Natural killer cell (primary cell): Measurements from ENCODE around the gene ATP5ME. TPM values are rescaled to one million over a fixed set of nuclear protein-coding genes. Genes with fewer than 3 reads are reported as not detected.

Experiments used
- ATAC-seq, 3 donors: fragments of 150-1000 bp in 2 of 3; fragments of 200-7000 bp in 1 of 3; cut with Tn5 transposase; 1 replicate in 1 of 3; 2 replicates in 2 of 3; pipeline ENCODE4 v1.10.0; 2021; ENCODE audit warnings: mild to moderate bottlenecking in 2 of 3, moderate library complexity in 2 of 3
- DNase-seq, 2 donors: peaks; one replicate each; pipeline versions ENCODE4 v3.0.0 to v3.0.0-alpha.2; 2013 to 2021; ENCODE audit warnings: mixed read lengths in 1 of 2
- H3K27ac ChIP-seq: one replicate; pipeline ENCODE4 v1.5.1; 2013; ENCODE audit warnings: mild to moderate bottlenecking, low read length
- H3K27me3 ChIP-seq: one replicate; pipeline ENCODE4 v1.6.1; 2013; ENCODE audit warnings: low read length; ENCODE audit not compliant: control insufficient read depth, insufficient read depth
- H3K36me3 ChIP-seq: one replicate; pipeline ENCODE4 v1.6.1; 2013; ENCODE audit warnings: low read length; ENCODE audit not compliant: control insufficient read depth, insufficient read depth
- H3K4me1 ChIP-seq: one replicate; pipeline ENCODE4 v1.6.1; 2013; ENCODE audit warnings: low read length; ENCODE audit not compliant: control insufficient read depth, insufficient read depth
- H3K4me3 ChIP-seq: one replicate; pipeline ENCODE4 v1.5.1; 2013; ENCODE audit warnings: low read length
- H3K9me3 ChIP-seq: one replicate; pipeline ENCODE4 v1.6.1; 2013; ENCODE audit warnings: low read length; ENCODE audit not compliant: control insufficient read depth, insufficient read depth
- H3K27ac Mint-ChIP-seq, 2 donors: one replicate each; pipeline ENCODE4 v1.8.0; 2022; ENCODE audit warnings: mild to moderate bottlenecking in 2 of 2, mixed read lengths in 2 of 2, moderate library complexity in 1 of 2
- H3K27me3 Mint-ChIP-seq, 2 donors: one replicate each; pipeline ENCODE4 v1.8.0; 2022; ENCODE audit warnings: low read depth in 2 of 2, mixed read lengths in 2 of 2
- H3K36me3 Mint-ChIP-seq: one replicate; pipeline ENCODE4 v1.8.0; 2022; ENCODE audit warnings: mixed read lengths
- H3K4me1 Mint-ChIP-seq, 2 donors: one replicate each; pipeline ENCODE4 v1.8.0; 2022; ENCODE audit warnings: mixed read lengths in 2 of 2
- H3K4me3 Mint-ChIP-seq: one replicate; pipeline ENCODE4 v1.8.0; 2022; ENCODE audit warnings: mild to moderate bottlenecking, moderate library complexity, mixed read lengths
- H3K9me3 Mint-ChIP-seq, 2 donors: one replicate each; pipeline ENCODE4 v1.8.0; 2022; ENCODE audit warnings: mixed read lengths in 2 of 2
- CTCF ChIP-seq: fragments of 200-600 bp; IDR thresholded peaks from one replicate; pipeline ENCODE4 v1.8.0; 2022; ENCODE audit warnings: antibody characterized with exemption
- WGBS: methylation state at CpG from one replicate; pipeline ENCODE4 v1.1.7; 2013; ENCODE audit warnings: missing lambda C conversion rate; ENCODE audit not compliant: insufficient coverage; 5-methylcytosine and 5-hydroxymethylcytosine counted together
- intact Hi-C: fragments of 100-400 bp; cut with micrococcal nuclease; formaldehyde crosslinking; loops from one replicate; pipeline ENCODE4 v1.14.2; 2022
- total RNA-seq, 4 donors: library from RNA; stranded (reverse); fragments of 120-200 nt in 1 of 4; gene quantifications; one replicate each; pipeline versions ENCODE4 v1.2.3 to v1.2.4, GENCODE V29; 2013 to 2022

ATP5ME gene
- total RNA-seq, 3 donors from 2014 or later (not counting 1 experiment from before 2014, with no cell fraction given): 114 to 140 (median 136) TPM

GRCh38 chr4:632196-632790 is 41.8 kb downstream of the ATP5ME start:
- Mint-ChIP-seq H3K9me3 (peaks cover 0 to 2% of the 10 kb centered on the region in 2 donors), H3K27me3 (peaks cover 0 to 2% of the 10 kb centered on the region in 2 donors), H3K36me3 (no peaks in the 10 kb centered on the region), H3K4me3 (no peak overlapping the region), H3K4me1 (no peaks in the 10 kb centered on the region), H3K27ac (no peak overlapping the region)
- Histone ChIP-seq H3K9me3 (no peaks in the 10 kb centered on the region), H3K27ac (no peak overlapping the region), H3K4me1 (no peaks in the 10 kb centered on the region), H3K4me3 (no peak overlapping the region), H3K36me3 (no peaks in the 10 kb centered on the region), H3K27me3 (no peaks in the 10 kb centered on the region)
- intact Hi-C loops: no loop called here
- TF ChIP-seq CTCF: no peak
- no peak for ATAC-seq
- no peak for DNase-seq
- WGBS: 92% methylated on average over 16 of the region's 16 CpGs

DNA sequence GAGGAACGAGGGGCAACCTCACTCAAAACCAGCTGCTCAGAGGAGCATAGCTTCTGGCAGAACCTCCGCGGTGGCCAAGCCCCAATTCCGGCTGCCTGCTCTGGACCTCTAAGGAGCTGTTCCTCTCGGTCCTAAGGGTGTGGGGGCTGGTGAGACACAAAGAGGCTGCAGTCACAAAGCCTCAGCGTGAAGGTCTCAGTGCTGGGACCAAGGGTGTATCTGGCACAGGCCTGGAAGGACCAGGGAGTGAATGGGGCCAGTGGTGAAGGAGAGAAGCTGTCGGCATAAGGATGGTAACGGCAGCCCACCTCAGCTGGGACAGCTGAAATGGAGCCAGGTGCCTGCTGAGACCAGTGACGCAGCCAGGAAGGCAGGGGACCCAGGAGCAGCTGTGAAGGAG is 43.4 kb downstream of the ATP5ME start:
- no peaks in the 10 kb centered on the region for H3K9me3 ChIP-seq
- Mint-ChIP-seq H3K27ac (no peak overlapping the region), H3K4me3 (no peak overlapping the region), H3K4me1 (no peaks in the 10 kb centered on the region), H3K9me3 (peaks cover 0 to 2% of the 10 kb centered on the region in 2 donors), H3K36me3 (no peaks in the 10 kb centered on the region), H3K27me3 (peaks cover 0 to 2% of the 10 kb centered on the region in 2 donors)
- H3K27me3 ChIP-seq: no peaks in the 10 kb centered on the region
- H3K36me3 ChIP-seq: no peaks in the 10 kb centered on the region
- H3K27ac ChIP-seq: no peak overlapping the region
- no peaks in the 10 kb centered on the region for H3K4me1 ChIP-seq
- DNase-seq (no peak), ATAC-seq (no peak)
- 81% methylated on average over 9 of the region's 9 CpGs for WGBS
- TF ChIP-seq CTCF: no peak
- no peak overlapping the region for H3K4me3 ChIP-seq
- intact Hi-C loops: no loop called here

GRCh38 chr4:629915-630641 is 44.0 kb downstream of the ATP5ME start:
- Histone ChIP-seq H3K4me1 (no peaks in the 10 kb centered on the region), H3K36me3 (no peaks in the 10 kb centered on the region), H3K27ac (no peak overlapping the region), H3K27me3 (no peaks in the 10 kb centered on the region), H3K4me3 (no peak overlapping the region), H3K9me3 (no peaks in the 10 kb centered on the region)
- intact Hi-C loops: no loop called here
- WGBS: 81% methylated on average over 20 of the region's 20 CpGs
- no peak for ATAC-seq
- no peak overlapping the region for H3K4me3 Mint-ChIP-seq
- H3K36me3 Mint-ChIP-seq: no peaks in the 10 kb centered on the region
- H3K27ac Mint-ChIP-seq: no peak overlapping the region
- no peak for TF ChIP-seq CTCF
- no peak for DNase-seq
- peaks cover 0 to 2% of the 10 kb centered on the region in 2 donors for H3K9me3 Mint-ChIP-seq
- H3K27me3 Mint-ChIP-seq: peaks cover 0 to 2% of the 10 kb centered on the region in 2 donors
- H3K4me1 Mint-ChIP-seq: no peaks in the 10 kb centered on the region

DNA sequence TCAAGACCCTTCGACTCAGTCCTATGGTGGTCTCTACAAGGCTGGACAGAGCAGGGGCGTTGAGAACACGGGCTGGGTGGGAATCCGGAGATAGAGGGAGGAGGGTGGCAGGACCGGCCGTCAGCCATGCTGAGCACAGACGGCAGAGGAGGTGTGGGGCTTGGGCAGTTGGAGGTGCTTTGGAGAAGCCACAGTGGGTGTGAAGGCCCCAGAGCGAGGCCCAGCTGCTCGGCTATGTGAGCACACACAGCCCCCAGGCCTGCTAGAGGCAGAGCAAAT is 44.5 kb downstream of the ATP5ME start:
- peaks cover 0 to 2% of the 10 kb centered on the region in 2 donors for H3K9me3 Mint-ChIP-seq
- no peak overlapping the region for H3K4me3 Mint-ChIP-seq
- no peak for TF ChIP-seq CTCF
- no peak overlapping the region for H3K27ac Mint-ChIP-seq
- H3K27me3 ChIP-seq: no peaks in the 10 kb centered on the region
- no peak overlapping the region for H3K27ac ChIP-seq
- intact Hi-C loops: no loop called here
- WGBS: 93% methylated on average over 9 of the region's 9 CpGs
- no peaks in the 10 kb centered on the region for H3K4me1 Mint-ChIP-seq
- no peak overlapping the region for H3K4me3 ChIP-seq
- DNase-seq (no peak), ATAC-seq (no peak)
- no peaks in the 10 kb centered on the region for H3K36me3 ChIP-seq
- peaks cover 0 to 2% of the 10 kb centered on the region in 2 donors for H3K27me3 Mint-ChIP-seq
- no peaks in the 10 kb centered on the region for H3K9me3 ChIP-seq
- no peaks in the 10 kb centered on the region for H3K36me3 Mint-ChIP-seq
- no peaks in the 10 kb centered on the region for H3K4me1 ChIP-seq
